NCI-H146 (cell line): Measurements from ENCODE around the gene SRSF10.
"Not testable (repeated sequence)": the region's sequence is repeated elsewhere in the genome, so short reads cannot be mapped to it uniquely, and the experiment has no call there.

ENCODE experiments used
- DNase-seq: peaks from one replicate; lab custom pipeline; 2025; lab: John Stamatoyannopoulos, UW

The SRSF10 gene

DNA sequence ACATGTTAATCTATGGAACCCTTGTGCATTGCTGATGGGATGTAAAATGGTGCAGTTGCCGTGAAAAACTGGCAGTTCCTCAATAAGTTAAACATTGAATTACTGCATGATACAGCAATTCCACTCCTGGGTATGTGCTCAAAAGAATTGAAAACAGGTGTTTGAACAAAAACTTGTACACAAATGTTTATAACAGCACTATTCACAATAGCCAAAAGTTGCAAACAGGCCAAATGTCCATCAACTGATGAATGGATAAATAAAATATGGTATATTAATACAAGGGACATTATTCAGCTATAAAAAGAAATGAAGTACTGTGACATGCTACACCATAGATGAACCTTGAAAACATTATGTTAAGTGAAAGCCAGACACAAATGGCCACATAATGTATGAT is 17.7 kb upstream of the SRSF10 start:
- DNase-seq, result no peak

GRCh38 chr1:23996700-23997229 is 16.6 kb upstream of the SRSF10 start:
- DNase-seq, result no peak

- DNase-seq, result no peak
Observed at GRCh38 chr1:23995431-23995837, 15.3 kb upstream of the SRSF10 start.

DNA sequence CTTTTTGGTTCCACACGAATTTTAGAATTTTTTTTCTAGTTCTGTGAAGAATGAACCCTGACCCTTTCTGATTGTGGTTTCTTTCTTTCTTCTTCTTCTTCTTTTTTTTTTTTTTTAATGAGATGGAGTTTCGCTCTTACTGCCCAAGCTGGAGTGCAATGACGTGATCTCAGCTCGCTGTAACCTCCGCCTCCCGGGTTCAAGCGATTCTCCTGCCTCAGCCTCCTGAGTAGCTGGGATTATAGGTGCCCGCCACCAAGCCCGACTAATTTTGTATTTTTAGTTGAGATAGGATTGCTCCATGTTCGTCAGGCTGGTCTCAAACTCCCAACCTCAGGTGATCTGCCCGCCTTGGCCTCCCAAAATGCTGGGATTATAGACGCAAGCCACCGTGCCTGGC is 11.9 kb upstream of the SRSF10 start:
- not testable (repeated sequence) for DNase-seq

DNA sequence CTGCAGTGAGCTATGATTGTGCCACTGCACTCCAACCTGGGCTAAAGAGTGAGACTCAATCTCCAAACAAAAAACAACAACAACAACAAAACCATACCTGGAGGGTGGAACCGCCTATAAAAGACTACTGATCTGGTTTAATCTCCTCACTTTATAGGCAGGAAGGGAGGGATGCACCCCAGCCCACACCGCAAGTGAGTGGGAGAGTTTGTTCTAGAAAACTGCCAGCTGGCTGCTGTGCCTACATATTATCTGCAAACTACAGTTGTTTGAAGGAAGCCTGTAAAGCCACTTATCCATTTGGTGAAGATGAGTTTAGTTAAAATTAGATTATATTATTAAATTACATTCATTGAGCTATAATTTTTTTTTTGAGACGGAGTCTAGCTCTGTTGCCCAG is 9.1 kb upstream of the SRSF10 start:
- no peak for DNase-seq

- DNase-seq, result not testable (repeated sequence)
Observed at GRCh38 chr1:23987038-23987437, 6.9 kb upstream of the SRSF10 start.

- peak; percentile 54 for DNase-seq
Observed at GRCh38 chr1:23984417-23985186, 4.5 kb upstream of the SRSF10 start.

- DNase-seq, result peak; percentile 28
Observed at GRCh38 chr1:23980728-23981070, 572 bp upstream of the SRSF10 start.

DNA sequence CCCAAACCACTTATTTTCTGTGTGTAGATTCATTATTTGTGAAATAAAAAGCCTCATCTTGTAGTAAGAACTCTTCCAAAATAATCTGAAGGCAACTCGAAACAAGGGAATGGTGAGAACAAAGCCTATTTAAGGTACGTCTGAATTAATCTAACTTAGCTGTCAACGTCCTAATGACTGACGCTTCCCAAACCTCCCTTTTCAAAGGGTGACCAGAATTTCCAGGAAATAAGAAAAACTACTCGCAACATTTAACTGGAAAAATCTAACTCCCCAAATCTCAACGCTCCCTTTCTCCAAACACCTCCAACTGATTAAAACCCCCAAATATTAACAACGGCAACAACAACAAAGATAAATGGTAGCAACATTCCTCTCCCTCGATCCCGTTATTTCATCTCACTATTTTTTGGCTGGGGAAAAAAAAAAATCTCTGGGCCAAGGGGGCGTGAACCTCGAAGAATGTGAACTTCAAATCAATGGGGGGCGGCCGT is 693 bp downstream of the SRSF10 start:
- peak; percentile 10 for DNase-seq

- DNase-seq, result no peak
Observed at GRCh38 chr1:23978805-23979204, 1.3 kb downstream of the SRSF10 start.

GRCh38 chr1:23977854-23978191 is 2.3 kb downstream of the SRSF10 start:
- DNase-seq, result no peak

GRCh38 chr1:23977187-23977853 is 2.8 kb downstream of the SRSF10 start:
- no peak for DNase-seq

GRCh38 chr1:23967871-23968270 is 12.3 kb downstream of the SRSF10 start:
- DNase-seq, result no peak

DNA sequence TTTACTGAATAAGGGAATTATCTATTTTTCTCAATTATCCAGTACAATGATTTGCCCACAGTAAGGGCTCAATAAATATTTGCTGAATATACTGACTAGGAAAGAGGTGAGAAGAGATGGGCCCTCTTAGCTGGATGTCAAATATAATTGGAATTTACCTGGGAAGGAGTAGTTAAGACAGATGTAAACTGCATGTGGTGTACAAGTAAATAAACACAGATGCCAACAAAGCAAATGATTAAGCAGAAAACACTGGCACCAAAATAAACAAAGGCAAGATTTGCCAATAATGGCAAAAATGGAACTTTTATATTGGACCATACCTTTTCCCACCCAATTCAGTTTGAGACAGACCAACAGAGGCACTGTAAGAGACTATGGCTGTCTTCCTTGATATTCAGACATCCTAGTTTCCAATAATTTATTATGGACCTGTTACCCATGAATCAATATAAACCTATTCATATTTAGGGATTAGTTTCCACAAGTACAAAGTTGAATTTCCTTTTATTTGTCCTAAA is 13.1 kb downstream of the SRSF10 start:
- peak; percentile 20 for DNase-seq

DNA sequence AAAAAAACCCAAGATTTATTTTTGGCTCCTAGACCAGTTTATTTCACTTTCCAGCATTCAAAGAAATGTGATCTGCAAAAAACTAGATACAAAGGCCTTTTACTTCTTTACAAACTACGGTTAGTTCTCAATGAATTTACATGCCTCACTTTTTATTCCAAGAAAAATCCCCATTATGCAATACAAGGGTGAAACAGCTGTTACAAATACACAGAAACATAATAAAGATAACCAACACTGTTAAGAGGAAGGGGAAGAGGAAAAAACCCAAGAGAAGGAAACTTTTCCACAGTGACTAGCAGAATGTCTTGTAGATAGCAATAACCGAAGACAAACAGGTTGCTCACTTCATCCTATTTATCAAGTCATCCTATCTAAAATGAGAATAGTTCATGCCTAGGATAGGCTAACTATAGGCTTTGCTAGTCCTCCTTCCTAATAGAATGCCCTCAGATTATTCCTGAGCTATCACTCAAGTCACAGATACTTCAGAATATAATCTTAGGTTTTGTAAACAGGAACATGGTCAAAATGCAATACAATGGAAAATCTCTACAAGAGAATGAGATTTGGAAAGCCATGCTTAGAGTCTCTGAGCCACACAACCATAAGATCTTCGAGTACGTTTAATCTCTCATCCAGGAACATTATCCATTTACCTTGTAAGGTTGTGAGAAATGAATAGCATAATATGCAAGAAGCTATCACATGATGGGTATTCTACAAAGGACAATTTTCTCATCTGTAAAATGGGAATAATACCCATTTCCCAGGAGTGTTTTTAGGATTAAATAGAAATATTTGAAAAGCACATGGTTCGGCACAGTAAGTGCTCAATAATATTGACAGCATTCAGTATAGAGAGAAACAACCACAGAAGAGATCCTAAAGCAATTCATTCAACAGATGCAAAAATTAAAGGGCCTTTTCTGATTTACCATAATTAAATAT is 15.1 kb downstream of the SRSF10 start:
- DNase-seq, result no peak

DNA sequence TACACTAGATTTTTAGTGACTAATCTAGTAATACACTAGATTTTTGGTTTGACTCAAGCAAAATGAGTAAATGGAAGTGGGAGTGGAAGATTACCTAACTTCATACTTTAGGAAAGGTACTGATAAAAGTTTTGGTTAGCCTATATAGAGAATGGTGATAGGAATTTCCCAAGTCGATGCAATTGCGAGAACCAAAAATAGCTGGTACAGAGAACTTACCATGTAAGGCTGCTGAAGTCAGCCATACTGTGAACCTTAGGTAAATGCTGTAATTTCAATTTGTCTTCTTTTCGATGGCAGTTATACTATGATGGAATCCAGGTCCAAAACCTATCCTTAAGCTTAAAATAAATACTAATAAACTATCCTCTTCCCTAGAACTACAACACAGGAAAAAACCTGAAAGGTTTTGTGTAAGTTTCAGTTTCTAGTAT is 15.9 kb downstream of the SRSF10 start:
- DNase-seq, result no peak

- no peak for DNase-seq
Observed at GRCh38 chr1:23963617-23964234, 16.4 kb downstream of the SRSF10 start.

DNA sequence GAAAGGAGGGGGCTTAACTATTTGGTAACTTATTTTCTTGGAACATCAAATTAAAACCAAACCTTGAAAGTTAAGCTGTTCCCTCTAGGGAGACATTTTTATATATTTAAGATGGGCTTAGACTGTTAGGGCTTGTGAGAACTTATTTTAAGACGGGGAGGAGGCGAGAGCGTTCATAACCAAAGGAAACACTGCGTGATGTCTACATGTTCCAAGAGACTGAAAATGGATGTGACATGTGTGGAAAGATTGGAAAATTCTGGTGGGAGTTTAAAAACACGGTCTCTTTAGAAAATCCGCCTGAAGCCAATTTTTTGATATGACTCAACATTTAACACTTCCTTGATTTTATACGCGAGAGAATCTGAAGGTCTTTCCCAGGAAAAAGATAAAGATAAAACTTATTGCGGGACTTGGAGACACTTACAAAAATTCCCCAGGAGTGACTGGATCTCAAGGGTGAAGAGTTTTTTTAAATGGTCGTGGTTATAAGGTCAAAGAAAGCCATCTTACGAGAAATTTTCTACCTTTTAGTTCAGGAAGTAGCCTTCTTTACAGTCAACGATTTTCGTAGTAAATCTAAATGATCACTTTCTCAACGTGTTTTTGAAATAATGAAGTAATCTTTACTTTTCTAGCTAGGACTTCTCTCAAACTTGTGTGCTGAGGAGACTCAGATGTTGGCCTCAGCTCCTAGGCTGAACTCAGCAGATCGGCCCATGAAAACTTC is 19.7 kb downstream of the SRSF10 start:
- DNase-seq, result no peak

DNA sequence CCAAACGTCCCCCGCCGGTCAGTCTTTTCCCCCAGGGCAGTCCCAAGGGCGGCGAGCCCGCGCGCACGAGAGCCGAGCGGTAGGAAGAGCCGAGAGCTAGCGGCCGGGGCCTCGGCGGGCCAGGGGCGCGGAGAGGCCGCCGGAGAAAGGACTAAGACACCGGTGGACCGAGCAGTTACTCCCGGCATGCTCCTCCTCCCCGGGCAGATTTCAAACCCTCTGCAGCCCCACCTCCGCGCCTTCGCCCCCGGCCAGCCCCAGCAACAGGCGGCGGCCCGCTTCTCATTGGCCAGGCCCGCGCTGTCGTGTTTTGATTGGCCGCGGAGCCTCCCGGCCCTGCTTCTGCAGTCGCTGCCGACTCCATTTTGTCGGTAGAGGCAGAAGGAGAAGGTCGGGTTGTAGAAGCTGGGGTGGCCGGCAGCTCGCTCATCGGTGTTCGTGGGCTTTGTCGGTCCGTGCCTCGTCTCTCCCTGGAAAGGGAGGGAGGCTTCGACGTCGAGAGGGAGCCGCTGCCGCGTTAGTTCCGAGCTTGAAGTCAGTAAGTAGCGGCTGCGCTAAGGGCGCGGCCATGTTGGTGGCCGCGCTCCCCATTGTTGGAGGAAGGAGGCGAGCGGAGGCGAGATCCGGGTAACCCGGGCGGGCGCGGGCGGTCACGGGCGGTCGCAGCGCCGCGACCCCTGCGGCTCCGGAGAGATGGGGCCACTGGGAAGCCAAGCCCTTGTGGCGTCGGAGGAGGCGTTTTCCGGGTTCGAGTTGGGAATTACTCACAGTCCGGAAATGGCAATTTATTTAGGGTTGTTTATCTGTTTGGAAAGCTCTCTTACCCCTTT is 20.5 kb downstream of the SRSF10 start, which contains the start of gene PNRC2:
TSS of gene PNRC2 (plus strand) at position 368 of the 830 bp plus-strand sequence. CDS start 1,630 bp downstream, outside the sequence.
- peak; percentile 96 for DNase-seq
